WERI-Rb-1 (cell line): ENCODE results near the gene GARIN5B.
"Not testable (repeated sequence)": the region's sequence is repeated elsewhere in the genome, so short reads cannot be mapped to it uniquely, and the experiment has no call there.

ENCODE experiments used
- DNase-seq: peaks from one replicate; pipeline ENCODE4 v3.0.0-alpha.2; 2020
- H3K27ac ChIP-seq: fragments of 250-450 bp; sonication (Bioruptor Pico); 2 replicates; pipeline ENCODE4 v1.5.1; 2020; ENCODE audit warnings: mild to moderate bottlenecking, moderate library complexity
- H3K27me3 ChIP-seq: fragments of 250-450 bp; sonication (Bioruptor Pico); 2 replicates; pipeline ENCODE4 v1.5.1; 2021; ENCODE audit warnings: mild to moderate bottlenecking, low read depth, moderate library complexity; ENCODE audit not compliant: insufficient read depth, severe bottlenecking
- H3K36me3 ChIP-seq: fragments of 250-450 bp; sonication (Bioruptor Pico); 2 replicates; pipeline ENCODE4 v1.5.1; 2020; ENCODE audit warnings: mild to moderate bottlenecking, moderate library complexity
- H3K4me3 ChIP-seq: 2 replicates; pipeline ENCODE4 v1.5.1; 2011; ENCODE audit warnings: low read depth, mild to moderate bottlenecking, control low read depth, low read length
- H3K9me3 ChIP-seq: fragments of 250-450 bp; sonication (Bioruptor Pico); 2 replicates; pipeline ENCODE4 v1.5.1; 2021; ENCODE audit warnings: mild to moderate bottlenecking, moderate library complexity; ENCODE audit not compliant: severe bottlenecking
- CTCF ChIP-seq: IDR thresholded peaks from 2 replicates; pipeline ENCODE4 v1.5.1; 2011; ENCODE audit warnings: low read depth, mild to moderate bottlenecking, control low read depth, inconsistent platforms, low read length

GARIN5B gene

GRCh38 chr19:55333870-55334269 is 29.2 kb downstream of the GARIN5B start:
- no peaks in the 10 kb centered on the region for H3K9me3 ChIP-seq
- no peak overlapping the region for H3K4me3 ChIP-seq
- TF ChIP-seq CTCF, result no peak
- H3K36me3 ChIP-seq, result no peaks in the 10 kb centered on the region
- H3K27me3 ChIP-seq, result no peaks in the 10 kb centered on the region
- DNase-seq, result no peak
- no peak overlapping the region for H3K27ac ChIP-seq

- not testable (repeated sequence) for H3K27ac ChIP-seq, H3K4me3 ChIP-seq, H3K27me3 ChIP-seq, H3K9me3 ChIP-seq, DNase-seq, H3K36me3 ChIP-seq
Measured at GRCh38 chr19:55329791-55330190, 33.3 kb downstream of the GARIN5B start.

GRCh38 chr19:55328774-55329318 is 34.2 kb downstream of the GARIN5B start:
- not testable (repeated sequence) for DNase-seq, H3K27ac ChIP-seq, H3K36me3 ChIP-seq, H3K4me3 ChIP-seq, H3K9me3 ChIP-seq, H3K27me3 ChIP-seq

- no peak within 1 kb of the TSS for H3K27ac ChIP-seq
- H3K4me3 ChIP-seq, result no peak within 1 kb of the TSS
- no peak for TF ChIP-seq CTCF
- no peaks in the 10 kb centered on the region for H3K27me3 ChIP-seq
- no peak for DNase-seq
- no peaks in the 10 kb centered on the region for H3K36me3 ChIP-seq
- no peaks in the 10 kb centered on the region for H3K9me3 ChIP-seq
Measured at GRCh38 chr19:55325172-55325571, 37.9 kb downstream of the GARIN5B start, which contains the start of gene TMEM150B. TMEM150B (minus strand) TSS chr19:55325341; CDS start chr19:55321036, 4,305 bp downstream.

- H3K36me3 ChIP-seq, result no peaks in the 10 kb centered on the region
- H3K27ac ChIP-seq, result no peak overlapping the region
- DNase-seq, result no peak
- H3K4me3 ChIP-seq, result no peak overlapping the region
- H3K9me3 ChIP-seq, result no peaks in the 10 kb centered on the region
- TF ChIP-seq CTCF, result no peak
- no peaks in the 10 kb centered on the region for H3K27me3 ChIP-seq
Measured at GRCh38 chr19:55324662-55325061, 38.4 kb downstream of the GARIN5B start.

- no peak for DNase-seq
- no peak for TF ChIP-seq CTCF
Measured at GRCh38 chr19:55322204-55322885, 40.7 kb downstream of the GARIN5B start.

More at GRCh38 chr19:55322204-55322885, 40.7 kb downstream of the GARIN5B start:
- Histone ChIP-seq H3K27me3 (no peaks in the 10 kb centered on the region), H3K36me3 (no peaks in the 10 kb centered on the region), H3K4me3 (no peak overlapping the region), H3K27ac (no peak overlapping the region), H3K9me3 (no peaks in the 10 kb centered on the region)
